ENCODE measurements around the gene RPL11.

GRCh38 chr1:23644555-23644866 lies 47.1 kb upstream of the RPL11 start:
- TF ChIP-seq CTCF (IDR thresholded peaks at IDR 0.05) (no peak), POLR2A (IDR thresholded peaks at IDR 0.05) (no peak)

Measured in suprapubic skin (tissue), 3 donors.